GM21367 (cell line): ENCODE measurements around the gene CACNA2D2.

ENCODE experiments used
- ATAC-seq: cut with Tn5 transposase; IDR thresholded peaks from one replicate; pipeline ENCODE4 v1.9.1; 2021; ENCODE audit not compliant: unreplicated experiment

Gene CACNA2D2

GRCh38 chr3:50334339-50335075 is 168.9 kb downstream of the CACNA2D2 start:
- ATAC-seq: no peak

- no peak for ATAC-seq
Measured at GRCh38 chr3:50333744-50334328, 169.6 kb downstream of the CACNA2D2 start.

- no peak for ATAC-seq
Measured at GRCh38 chr3:50331364-50331907, 172.0 kb downstream of the CACNA2D2 start.

- no peak for ATAC-seq
Measured at GRCh38 chr3:50330330-50330729, 173.1 kb downstream of the CACNA2D2 start.

GRCh38 chr3:50327943-50328691 is 175.3 kb downstream of the CACNA2D2 start, which contains the start of gene TUSC2:
Gene TUSC2, minus strand, starts transcription at chr3:50328223. Its CDS starts 124 bp downstream, at chr3:50328099.
- peak; percentile 66 for ATAC-seq

GRCh38 chr3:50327129-50327528 is 176.3 kb downstream of the CACNA2D2 start:
- no peak for ATAC-seq

- no peak for ATAC-seq
Measured at GRCh38 chr3:50326182-50326541, 177.3 kb downstream of the CACNA2D2 start.

- ATAC-seq: no peak
Measured at GRCh38 chr3:50325497-50326181, 177.8 kb downstream of the CACNA2D2 start.

GRCh38 chr3:50325113-50325480 is 178.3 kb downstream of the CACNA2D2 start:
- no peak for ATAC-seq

GRCh38 chr3:50324351-50325112 is 178.9 kb downstream of the CACNA2D2 start:
- ATAC-seq: no peak

GRCh38 chr3:50323614-50324199 is 179.7 kb downstream of the CACNA2D2 start:
- ATAC-seq: no peak

GRCh38 chr3:50323092-50323600 is 180.3 kb downstream of the CACNA2D2 start:
- ATAC-seq: no peak

- ATAC-seq: no peak
Measured at GRCh38 chr3:50322386-50323091, 180.9 kb downstream of the CACNA2D2 start, which contains the start of gene HYAL2. Gene HYAL2, minus strand, starts transcription at chr3:50322745. Its CDS starts 2,256 bp downstream, at chr3:50320489.

- no peak for ATAC-seq
Measured at GRCh38 chr3:50322115-50322385, 181.4 kb downstream of the CACNA2D2 start.

GRCh38 chr3:50321336-50322114 is 181.9 kb downstream of the CACNA2D2 start:
- peak; percentile 67 for ATAC-seq

- ATAC-seq: peak; percentile 25
Measured at GRCh38 chr3:50320853-50321335, 182.5 kb downstream of the CACNA2D2 start.

- ATAC-seq: no peak
Measured at GRCh38 chr3:50319894-50320625, 183.4 kb downstream of the CACNA2D2 start.
